Measurements from ENCODE around the gene RPL41. TPM values are rescaled to one million over a fixed set of nuclear protein-coding genes. Genes with fewer than 3 reads are reported as not detected.

RPL41 gene
- total RNA-seq, 1 experiment from 2014 or later, result 1,853 TPM

Other genes starting within 250 kb of the RPL41 start
- gene PYM1, start 188.7 kb upstream of the RPL41 start, total RNA-seq (2014; rRNA removed), result 39.5 and 54.8 TPM in 2 replicates
- 56.0 and 71.4 TPM in 2 replicates for gene DGKA, start 185.5 kb upstream of the RPL41 start, total RNA-seq (2014; rRNA removed)
- gene PMEL, start 150.6 kb upstream of the RPL41 start, total RNA-seq (2014; rRNA removed), result 0.32 and 0.52 TPM in 2 replicates
- 64.4 and 66.5 TPM in 2 replicates for gene CDK2, start 149.8 kb upstream of the RPL41 start, total RNA-seq (2014; rRNA removed)
- 46.7 and 60.3 TPM in 2 replicates for gene RAB5B, start 142.6 kb upstream of the RPL41 start, total RNA-seq (2014; rRNA removed)
- 16.1 and 21.8 TPM in 2 replicates for gene SUOX, start 119.4 kb upstream of the RPL41 start, total RNA-seq (2014; rRNA removed)
- gene IKZF4, start 95.6 kb upstream of the RPL41 start, total RNA-seq (2014; rRNA removed), result 2.2 and 3.4 TPM in 2 replicates
- gene RPS26, start 74.7 kb upstream of the RPL41 start, total RNA-seq (2014; rRNA removed), result 414 and 1,103 TPM in 2 replicates
- gene ERBB3, start 36.5 kb upstream of the RPL41 start, total RNA-seq (2014; rRNA removed), result 1.7 TPM in 1 of 2 replicates, not detected in the other
- gene PA2G4, start 12.1 kb upstream of the RPL41 start, total RNA-seq (2014; rRNA removed), result 247 and 307 TPM in 2 replicates
- gene ZC3H10, start 1.6 kb downstream of the RPL41 start, total RNA-seq (2014; rRNA removed), result 3.6 and 3.8 TPM in 2 replicates
- gene ESYT1, start 11.6 kb downstream of the RPL41 start, total RNA-seq (2014; rRNA removed), result 169 and 173 TPM in 2 replicates
- 130 and 136 TPM in 2 replicates for gene MYL6B, start 36.0 kb downstream of the RPL41 start, total RNA-seq (2014; rRNA removed)
- 1,787 and 1,859 TPM in 2 replicates for gene MYL6, start 41.7 kb downstream of the RPL41 start, total RNA-seq (2014; rRNA removed)
- gene SMARCC2, start 72.8 kb downstream of the RPL41 start, total RNA-seq (2014; rRNA removed), result 41.6 and 60.4 TPM in 2 replicates
- gene RNF41, start 105.3 kb downstream of the RPL41 start, total RNA-seq (2014; rRNA removed), result 50.3 and 52.8 TPM in 2 replicates
- 47.1 and 57.1 TPM in 2 replicates for gene NABP2, start 107.7 kb downstream of the RPL41 start, total RNA-seq (2014; rRNA removed)
- not detected in 2 replicates for gene SLC39A5, start 113.4 kb downstream of the RPL41 start, total RNA-seq (2014; rRNA removed)
- 32.6 and 36.9 TPM in 2 replicates for gene ANKRD52, start 141.8 kb downstream of the RPL41 start, total RNA-seq (2014; rRNA removed)
- 16.5 and 20.8 TPM in 2 replicates for gene COQ10A, start 150.3 kb downstream of the RPL41 start, total RNA-seq (2014; rRNA removed)
- gene CS, start 183.7 kb downstream of the RPL41 start, total RNA-seq (2014; rRNA removed), result 156 and 159 TPM in 2 replicates
- 96.3 and 118 TPM in 2 replicates for gene CNPY2, start 199.4 kb downstream of the RPL41 start, total RNA-seq (2014; rRNA removed)
- gene PAN2, start 217.4 kb downstream of the RPL41 start, total RNA-seq (2014; rRNA removed), result 17.3 and 29.0 TPM in 2 replicates
- 0.29 TPM in 1 of 2 replicates, not detected in the other for gene IL23A, start 222.3 kb downstream of the RPL41 start, total RNA-seq (2014; rRNA removed)
- gene STAT2, start 243.5 kb downstream of the RPL41 start, total RNA-seq (2014; rRNA removed), result 111 and 187 TPM in 2 replicates
- not detected in 2 replicates for gene APOF, start 246.2 kb downstream of the RPL41 start, total RNA-seq (2014; rRNA removed)